Measurements from ENCODE around the gene SLC23A1.

GRCh38 chr5:139416651-139417050 is 33.6 kb upstream of the SLC23A1 start:
- TF ChIP-seq CTCF (IDR thresholded peaks at IDR 0.05; ENCODE audit: poor library complexity) (no peak), EZH2 (IDR thresholded peaks at IDR 0.05; ENCODE audit: borderline replicate concordance) (no peak)
